Neural progenitor cell (in vitro differentiated cells): ENCODE results near the gene SPINT3. TPM values are rescaled to one million over a fixed set of nuclear protein-coding genes. Genes with fewer than 3 reads are reported as not detected.

Experiments
- DNase-seq: peaks from one replicate; pipeline ENCODE4 v3.0.0-alpha.2; 2016; ENCODE audit warnings: low spot score
- H2AFZ ChIP-seq: fragments of 200-600 bp; sonication (generic); replicated peaks from 2 replicates; pipeline ENCODE4 v1.6.1; 2016; ENCODE audit warnings: antibody characterized with exemption
- H3F3A ChIP-seq: fragments of 200-600 bp; sonication (generic); 2 replicates; pipeline ENCODE4 v1.6.1; 2016; ENCODE audit warnings: antibody characterized with exemption, low read depth
- H3K27ac ChIP-seq: fragments of 200-600 bp; sonication (generic); 2 replicates; pipeline ENCODE4 v1.5.1; 2016; ENCODE audit warnings: mild to moderate bottlenecking
- H3K27me3 ChIP-seq: fragments of 200-600 bp; sonication (generic); 2 replicates; pipeline ENCODE4 v1.6.1; 2016; ENCODE audit warnings: mild to moderate bottlenecking, moderate library complexity
- H3K36me3 ChIP-seq: fragments of 200-600 bp; sonication (generic); 2 replicates; pipeline ENCODE4 v1.5.1; 2016
- H3K4me1 ChIP-seq: fragments of 200-600 bp; sonication (generic); 2 replicates; pipeline ENCODE4 v1.6.1; 2016; ENCODE audit warnings: mixed run types
- H3K4me2 ChIP-seq: fragments of 200-600 bp; sonication (generic); 2 replicates; pipeline ENCODE4 v1.6.1; 2016
- H3K4me3 ChIP-seq: fragments of 200-600 bp; sonication (generic); 2 replicates; pipeline ENCODE4 v1.5.1; 2016
- H3K79me2 ChIP-seq: fragments of 200-600 bp; sonication (generic); 2 replicates; pipeline ENCODE4 v1.6.1; 2016; ENCODE audit warnings: low read depth
- H3K9ac ChIP-seq: fragments of 200-600 bp; sonication (generic); 2 replicates; pipeline ENCODE4 v1.6.1; 2016
- H3K9me3 ChIP-seq: fragments of 200-600 bp; sonication (generic); 2 replicates; pipeline ENCODE4 v1.5.1; 2016; ENCODE audit warnings: low read depth
- H4K20me1 ChIP-seq: fragments of 200-600 bp; sonication (generic); 2 replicates; pipeline ENCODE4 v1.6.1; 2016; ENCODE audit warnings: low read depth
- H3K27ac Mint-ChIP-seq: 3 replicates; pipeline ENCODE4 v1.8.0; 2021; ENCODE audit warnings: mixed read lengths
- H3K27me3 Mint-ChIP-seq: 2 replicates; pipeline ENCODE4 v1.8.0; 2022; ENCODE audit warnings: low read depth, mild to moderate bottlenecking, inconsistent platforms, moderate library complexity, mixed read lengths; ENCODE audit not compliant: insufficient read depth
- H3K36me3 Mint-ChIP-seq: 3 replicates; pipeline ENCODE4 v1.8.0; 2021; ENCODE audit warnings: mixed read lengths
- H3K4me1 Mint-ChIP-seq: 3 replicates; pipeline ENCODE4 v1.8.0; 2021; ENCODE audit warnings: mixed read lengths
- H3K4me3 Mint-ChIP-seq: 3 replicates; pipeline ENCODE4 v1.8.0; 2021; ENCODE audit warnings: mild to moderate bottlenecking, moderate library complexity, mixed read lengths
- H3K9me3 Mint-ChIP-seq: 3 replicates; pipeline ENCODE4 v1.8.0; 2020; ENCODE audit warnings: mixed read lengths
- EZH2 ChIP-seq: fragments of 200-600 bp; sonication (generic); IDR thresholded peaks from 2 replicates; pipeline ENCODE4 v1.6.1; 2017; ENCODE audit warnings: antibody characterized with exemption, mild to moderate bottlenecking, moderate library complexity
- EZH2phosphoT487 ChIP-seq: fragments of 200-600 bp; sonication (generic); IDR thresholded peaks from 2 replicates; pipeline ENCODE4 v1.6.1; 2017; ENCODE audit warnings: antibody characterized with exemption
- total RNA-seq: library from RNA; depleted of rRNA; stranded (reverse); fragments of >200 nt; gene quantifications from 2 replicates; pipeline ENCODE4 v1.2.3, GENCODE V29; 2015; ENCODE audit warnings: low replicate concordance
- TF ChIP-seq, protein P1 (sequence below): fragments of 200-600 bp; sonication (generic); IDR thresholded peaks from 2 replicates; pipeline ENCODE4 v1.5.1; 2017; ENCODE audit warnings: antibody characterized with exemption, mild to moderate bottlenecking

Gene SPINT3
- total RNA-seq, 1 donor from 2014 or later = not detected

DNA sequence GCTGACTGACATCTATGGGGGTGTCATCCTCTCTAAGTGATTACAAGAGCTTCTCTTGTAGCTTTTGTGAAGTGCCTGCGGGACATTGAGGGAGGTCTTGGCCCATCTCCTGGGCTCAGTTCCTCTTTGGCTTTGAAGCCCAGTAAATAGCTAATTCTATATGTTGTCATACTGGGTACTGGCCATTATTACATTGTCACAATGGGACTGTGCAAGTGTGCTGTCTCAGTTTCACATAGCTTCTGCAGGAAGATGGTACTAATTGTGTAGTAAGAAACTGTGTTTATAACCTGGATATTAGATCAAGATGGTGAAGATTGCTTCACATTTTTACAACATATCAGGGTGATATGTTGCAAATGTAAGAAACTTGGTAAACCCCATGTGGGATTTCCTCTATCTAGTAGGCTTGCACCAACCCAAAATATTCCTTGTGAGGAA lies 19.9 kb downstream of the SPINT3 start:
- Histone ChIP-seq H3K9me3 (no peaks in the 10 kb centered on the region), H3F3A (no peaks in the 10 kb centered on the region), H3K4me1 (no peaks in the 10 kb centered on the region), H3K4me3 (no peak overlapping the region), H3K9ac (no peak overlapping the region), H2AFZ (no peak overlapping the region), H4K20me1 (no peaks in the 10 kb centered on the region), H3K27ac (no peak overlapping the region), H3K4me2 (no peak overlapping the region), H3K79me2 (no peaks in the 10 kb centered on the region), H3K36me3 (no peaks in the 10 kb centered on the region), H3K27me3 (no peaks in the 10 kb centered on the region)
- H3K27ac Mint-ChIP-seq = no peak overlapping the region
- no peaks in the 10 kb centered on the region for H3K4me1 Mint-ChIP-seq
- TF ChIP-seq EZH2 = no peak
- no peak for TF ChIP-seq EZH2phosphoT487
- TF ChIP-seq, protein P1, sequence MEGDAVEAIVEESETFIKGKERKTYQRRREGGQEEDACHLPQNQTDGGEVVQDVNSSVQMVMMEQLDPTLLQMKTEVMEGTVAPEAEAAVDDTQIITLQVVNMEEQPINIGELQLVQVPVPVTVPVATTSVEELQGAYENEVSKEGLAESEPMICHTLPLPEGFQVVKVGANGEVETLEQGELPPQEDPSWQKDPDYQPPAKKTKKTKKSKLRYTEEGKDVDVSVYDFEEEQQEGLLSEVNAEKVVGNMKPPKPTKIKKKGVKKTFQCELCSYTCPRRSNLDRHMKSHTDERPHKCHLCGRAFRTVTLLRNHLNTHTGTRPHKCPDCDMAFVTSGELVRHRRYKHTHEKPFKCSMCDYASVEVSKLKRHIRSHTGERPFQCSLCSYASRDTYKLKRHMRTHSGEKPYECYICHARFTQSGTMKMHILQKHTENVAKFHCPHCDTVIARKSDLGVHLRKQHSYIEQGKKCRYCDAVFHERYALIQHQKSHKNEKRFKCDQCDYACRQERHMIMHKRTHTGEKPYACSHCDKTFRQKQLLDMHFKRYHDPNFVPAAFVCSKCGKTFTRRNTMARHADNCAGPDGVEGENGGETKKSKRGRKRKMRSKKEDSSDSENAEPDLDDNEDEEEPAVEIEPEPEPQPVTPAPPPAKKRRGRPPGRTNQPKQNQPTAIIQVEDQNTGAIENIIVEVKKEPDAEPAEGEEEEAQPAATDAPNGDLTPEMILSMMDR = no peak
- no peak overlapping the region for H3K4me3 Mint-ChIP-seq
- H3K36me3 Mint-ChIP-seq = no peaks in the 10 kb centered on the region
- no peaks in the 10 kb centered on the region for H3K9me3 Mint-ChIP-seq
- H3K27me3 Mint-ChIP-seq = peaks cover 6% of the 10 kb centered on the region
- DNase-seq = no peak

DNA sequence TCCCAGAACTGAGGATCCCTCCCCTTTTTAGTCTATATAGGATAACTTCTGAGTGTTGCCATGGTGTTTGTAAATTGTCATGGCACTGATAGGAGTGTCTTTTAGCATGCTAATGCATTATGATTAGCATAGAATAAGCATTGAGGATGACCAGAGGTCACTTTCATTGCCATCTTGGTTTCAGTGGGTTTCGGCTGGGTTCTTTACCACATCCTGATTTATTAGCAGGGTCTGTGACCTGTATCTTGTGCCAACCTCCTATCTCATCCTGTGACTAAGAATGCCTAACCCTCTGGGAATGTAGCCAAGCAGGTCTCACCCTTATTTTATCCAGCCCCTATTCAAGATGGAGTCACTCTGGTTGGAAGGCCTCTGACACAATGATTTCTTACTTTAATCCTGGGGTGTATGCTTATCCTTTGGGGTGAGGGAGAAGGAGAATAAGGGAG lies 26.3 kb downstream of the SPINT3 start:
- Histone ChIP-seq H3K36me3 (no peaks in the 10 kb centered on the region), H3K27me3 (no peaks in the 10 kb centered on the region), H3K79me2 (no peaks in the 10 kb centered on the region), H3K4me3 (no peak overlapping the region), H3F3A (no peaks in the 10 kb centered on the region), H3K4me2 (no peak overlapping the region), H3K9me3 (no peaks in the 10 kb centered on the region), H4K20me1 (no peaks in the 10 kb centered on the region), H3K4me1 (peaks cover 24% of the 10 kb centered on the region), H3K9ac (no peak overlapping the region), H2AFZ (no peak overlapping the region), H3K27ac (no peak overlapping the region)
- H3K27me3 Mint-ChIP-seq = peaks cover 6% of the 10 kb centered on the region
- H3K9me3 Mint-ChIP-seq = no peaks in the 10 kb centered on the region
- no peak for DNase-seq
- no peak overlapping the region for H3K4me3 Mint-ChIP-seq
- TF ChIP-seq EZH2phosphoT487 = no peak
- TF ChIP-seq EZH2 = no peak
- no peaks in the 10 kb centered on the region for H3K36me3 Mint-ChIP-seq
- H3K27ac Mint-ChIP-seq = no peak overlapping the region
- no peaks in the 10 kb centered on the region for H3K4me1 Mint-ChIP-seq

DNA sequence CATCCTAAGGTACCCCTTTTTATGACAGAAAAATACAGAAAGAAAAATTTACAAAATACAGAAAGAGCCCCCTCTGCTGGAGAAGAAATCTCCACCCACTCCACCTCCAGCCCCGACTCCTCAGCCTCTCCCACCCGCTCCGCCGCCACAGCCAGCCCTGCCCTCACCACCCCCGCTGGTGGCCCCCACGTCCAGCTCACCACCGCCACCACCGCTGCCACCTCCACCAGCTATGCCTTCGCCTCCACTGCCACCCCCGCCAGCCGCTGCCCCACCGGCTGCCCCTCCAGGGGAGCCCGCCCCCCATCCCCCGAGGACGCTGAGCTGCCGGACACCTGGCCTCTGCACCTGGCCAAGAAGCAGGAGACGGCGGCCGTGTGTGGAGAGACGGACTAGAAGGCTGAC lies 28.2 kb downstream of the SPINT3 start:
- no peak overlapping the region for H3K4me3 Mint-ChIP-seq

DNA sequence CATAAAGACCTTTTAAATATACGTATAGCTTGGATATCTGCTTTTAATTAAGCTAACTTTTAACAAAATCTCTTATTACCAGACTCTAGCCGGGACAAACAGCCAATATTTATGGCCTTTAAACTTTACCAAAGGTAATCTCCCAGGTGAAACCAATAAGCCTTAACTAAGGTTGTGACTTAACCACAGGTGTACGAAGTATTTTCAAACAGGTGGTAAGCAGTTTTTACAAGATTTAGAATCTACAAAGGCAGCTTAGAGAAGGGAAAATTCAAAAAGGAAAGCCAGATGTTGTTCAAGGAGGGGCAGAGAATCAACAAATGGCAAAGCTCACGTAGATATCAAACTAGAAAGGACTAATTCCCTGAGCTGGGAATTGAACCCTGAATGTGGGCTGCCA lies 30.0 kb downstream of the SPINT3 start:
- no peak overlapping the region for H3K4me3 ChIP-seq
- no peaks in the 10 kb centered on the region for H3K9me3 Mint-ChIP-seq
- H3F3A ChIP-seq = no peaks in the 10 kb centered on the region
- H3K4me3 Mint-ChIP-seq = no peak overlapping the region
- TF ChIP-seq EZH2 = no peak
- TF ChIP-seq EZH2phosphoT487 = no peak
- TF ChIP-seq, protein P1 = no peak
- H3K9me3 ChIP-seq = no peaks in the 10 kb centered on the region
- H3K9ac ChIP-seq = no peak overlapping the region
- H3K27me3 ChIP-seq = no peaks in the 10 kb centered on the region
- H4K20me1 ChIP-seq = no peaks in the 10 kb centered on the region
- no peaks in the 10 kb centered on the region for H3K36me3 Mint-ChIP-seq
- no peak overlapping the region for H3K27ac Mint-ChIP-seq
- no peak overlapping the region for H3K27ac ChIP-seq
- H3K36me3 ChIP-seq = no peaks in the 10 kb centered on the region
- H3K4me1 Mint-ChIP-seq = no peaks in the 10 kb centered on the region
- H3K4me2 ChIP-seq = no peak overlapping the region
- H3K79me2 ChIP-seq = no peaks in the 10 kb centered on the region
- H3K4me1 ChIP-seq = peaks cover 25% of the 10 kb centered on the region
- H3K27me3 Mint-ChIP-seq = no peaks in the 10 kb centered on the region
- DNase-seq = no peak
- H2AFZ ChIP-seq = no peak overlapping the region

More for the DNA sequence above, 28.2 kb downstream of the SPINT3 start:
- peak overlapping the region; percentile 69 for H2AFZ ChIP-seq
- DNase-seq = peak; percentile 54
- no peaks in the 10 kb centered on the region for H4K20me1 ChIP-seq
- peaks cover under 1% of the 10 kb centered on the region for H3K27me3 Mint-ChIP-seq
- H3K9ac ChIP-seq = no peak overlapping the region
- no peaks in the 10 kb centered on the region for H3K79me2 ChIP-seq
- no peaks in the 10 kb centered on the region for H3K9me3 Mint-ChIP-seq
- TF ChIP-seq, protein P1 = peak; percentile 66
- no peak for TF ChIP-seq EZH2phosphoT487
- H3K27ac Mint-ChIP-seq = no peak overlapping the region
- H3F3A ChIP-seq = no peaks in the 10 kb centered on the region
- H3K27me3 ChIP-seq = no peaks in the 10 kb centered on the region
- peak overlapping the region; percentile 48 for H3K4me2 ChIP-seq
- H3K4me3 ChIP-seq = no peak overlapping the region
- H3K4me1 ChIP-seq = peaks cover 25% of the 10 kb centered on the region
- no peaks in the 10 kb centered on the region for H3K36me3 Mint-ChIP-seq
- no peaks in the 10 kb centered on the region for H3K36me3 ChIP-seq
- no peaks in the 10 kb centered on the region for H3K4me1 Mint-ChIP-seq
- no peak overlapping the region for H3K27ac ChIP-seq
- H3K9me3 ChIP-seq = no peaks in the 10 kb centered on the region
